ENCODE data around the gene ACSS3. TPM values are rescaled to one million over a fixed set of nuclear protein-coding genes. Genes with fewer than 3 reads are reported as not detected.

Gene ACSS3
- total RNA-seq, 2 donors from 2014 or later = 28.3 to 29.4 TPM

- no peak overlapping the region for H3K4me3 ChIP-seq (ENCODE audit: low read length)
- no peak for DNase-seq
- Mint-ChIP-seq H3K27me3 (ENCODE audit: insufficient read depth) (no peaks in the 10 kb centered on the region), H3K27ac (no peak overlapping the region), H3K36me3 (ENCODE audit: low read depth) (peaks cover 20% of the 10 kb centered on the region), H3K9me3 (peaks cover 12% of the 10 kb centered on the region), H3K4me1 (peaks cover 13% of the 10 kb centered on the region), H3K4me3 (no peak overlapping the region)
- TF ChIP-seq, protein P1, sequence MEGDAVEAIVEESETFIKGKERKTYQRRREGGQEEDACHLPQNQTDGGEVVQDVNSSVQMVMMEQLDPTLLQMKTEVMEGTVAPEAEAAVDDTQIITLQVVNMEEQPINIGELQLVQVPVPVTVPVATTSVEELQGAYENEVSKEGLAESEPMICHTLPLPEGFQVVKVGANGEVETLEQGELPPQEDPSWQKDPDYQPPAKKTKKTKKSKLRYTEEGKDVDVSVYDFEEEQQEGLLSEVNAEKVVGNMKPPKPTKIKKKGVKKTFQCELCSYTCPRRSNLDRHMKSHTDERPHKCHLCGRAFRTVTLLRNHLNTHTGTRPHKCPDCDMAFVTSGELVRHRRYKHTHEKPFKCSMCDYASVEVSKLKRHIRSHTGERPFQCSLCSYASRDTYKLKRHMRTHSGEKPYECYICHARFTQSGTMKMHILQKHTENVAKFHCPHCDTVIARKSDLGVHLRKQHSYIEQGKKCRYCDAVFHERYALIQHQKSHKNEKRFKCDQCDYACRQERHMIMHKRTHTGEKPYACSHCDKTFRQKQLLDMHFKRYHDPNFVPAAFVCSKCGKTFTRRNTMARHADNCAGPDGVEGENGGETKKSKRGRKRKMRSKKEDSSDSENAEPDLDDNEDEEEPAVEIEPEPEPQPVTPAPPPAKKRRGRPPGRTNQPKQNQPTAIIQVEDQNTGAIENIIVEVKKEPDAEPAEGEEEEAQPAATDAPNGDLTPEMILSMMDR (conservative IDR thresholded peaks at IDR 0.05) = no peak
- H3K9ac ChIP-seq (ENCODE audit: extremely low read depth, low read length, poor library complexity, severe bottlenecking) = no peak overlapping the region
- no peaks in the 10 kb centered on the region for H3K27me3 ChIP-seq (ENCODE audit: control insufficient read depth, insufficient read depth, low read length, poor library complexity, severe bottlenecking)
- peaks cover 4% of the 10 kb centered on the region for H3K4me1 ChIP-seq (ENCODE audit: control insufficient read depth, insufficient read depth, low read length)
- H3K9me3 ChIP-seq (ENCODE audit: control insufficient read depth, low read length) = peaks cover 15% of the 10 kb centered on the region
- H3K36me3 ChIP-seq (ENCODE audit: control insufficient read depth, insufficient read depth, low read length) = peaks cover 3% of the 10 kb centered on the region
- no peak overlapping the region for H3K27ac ChIP-seq (ENCODE audit: low read depth, low read length)
- 85% methylated on average over 2 of the region's 2 CpGs; no CpG with 5 or more reads in 1 of the 2 experiments for WGBS, 2 experiments (ENCODE audit: insufficient coverage in 1 of 2, insufficient read length in 1 of 2)
These were observed 167.6 kb downstream of the ACSS3 start for GRCh38 chr12:81245458-81245857.

DNA sequence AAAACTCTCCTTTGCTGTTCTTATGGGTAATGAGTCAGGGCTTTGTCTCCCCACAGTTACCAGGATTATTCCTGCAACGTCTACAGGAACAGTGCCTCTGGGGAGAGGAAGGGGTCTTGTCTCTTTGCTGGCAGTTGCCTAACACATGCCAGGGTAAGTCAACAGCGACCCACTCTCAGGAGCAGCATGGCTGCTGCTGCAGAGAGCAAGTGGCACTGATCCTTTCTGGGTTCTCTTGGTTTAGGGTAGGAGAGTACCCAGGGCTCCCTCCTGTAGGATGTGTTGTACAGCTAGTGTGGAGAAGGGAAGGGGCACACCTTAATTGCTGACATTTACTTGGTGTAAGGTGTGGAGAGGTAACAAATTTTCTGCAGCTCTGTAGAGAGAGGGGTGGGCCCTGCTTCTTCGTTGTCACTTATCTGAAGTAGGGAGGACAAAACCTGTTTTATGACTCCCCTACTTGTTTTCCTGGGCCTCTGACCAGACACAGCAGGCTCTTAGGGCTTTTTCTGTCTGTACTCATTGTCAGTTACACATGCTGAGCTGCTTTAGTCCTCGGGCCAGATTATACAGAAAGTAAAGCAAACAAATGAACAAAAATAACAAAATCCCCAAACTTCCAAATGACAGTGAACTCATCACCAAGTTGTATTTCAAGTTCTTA is 168.2 kb downstream of the ACSS3 start:
- Mint-ChIP-seq H3K4me3 (no peak overlapping the region), H3K36me3 (ENCODE audit: low read depth) (peaks cover 18% of the 10 kb centered on the region), H3K9me3 (peaks cover 12% of the 10 kb centered on the region), H3K27ac (peak overlapping the region; percentile 60), H3K4me1 (peaks cover 13% of the 10 kb centered on the region), H3K27me3 (ENCODE audit: insufficient read depth) (no peaks in the 10 kb centered on the region)
- Histone ChIP-seq H3K27ac (ENCODE audit: low read depth, low read length) (no peak overlapping the region), H3K4me1 (ENCODE audit: control insufficient read depth, insufficient read depth, low read length) (peaks cover 4% of the 10 kb centered on the region), H3K27me3 (ENCODE audit: control insufficient read depth, insufficient read depth, low read length, poor library complexity, severe bottlenecking) (no peaks in the 10 kb centered on the region), H3K36me3 (ENCODE audit: control insufficient read depth, insufficient read depth, low read length) (peaks cover 3% of the 10 kb centered on the region), H3K4me3 (ENCODE audit: low read length) (no peak overlapping the region), H3K9ac (ENCODE audit: extremely low read depth, low read length, poor library complexity, severe bottlenecking) (no peak overlapping the region), H3K9me3 (ENCODE audit: control insufficient read depth, low read length) (peaks cover 15% of the 10 kb centered on the region)
- 50 to 71% methylated on average over 1 to 4 of the region's 4 CpGs for WGBS, 2 experiments (ENCODE audit: insufficient coverage in 1 of 2, insufficient read length in 1 of 2)
- TF ChIP-seq, protein P1 (conservative IDR thresholded peaks at IDR 0.05) = no peak
- DNase-seq = peak; percentile 59

DNA sequence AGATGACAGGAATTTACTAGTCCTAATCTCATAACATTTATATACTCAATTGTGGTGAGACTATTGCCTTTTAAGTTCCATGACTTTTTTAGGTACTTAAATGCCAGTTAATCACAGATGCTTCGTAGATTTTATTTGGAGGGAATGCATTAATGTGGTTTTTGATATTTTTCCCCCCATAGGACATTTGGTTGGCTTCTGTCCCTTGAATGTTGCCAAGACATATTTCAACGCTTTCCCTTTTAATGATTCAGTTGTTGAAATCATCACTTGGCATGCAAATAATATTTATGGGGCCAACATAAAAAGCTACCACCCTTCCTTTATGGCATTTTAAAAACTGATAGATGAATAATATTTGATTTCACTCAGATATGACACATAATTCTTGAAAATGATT is 172.1 kb downstream of the ACSS3 start:
- H3K9me3 Mint-ChIP-seq = no peaks in the 10 kb centered on the region
- H3K27me3 ChIP-seq (ENCODE audit: control insufficient read depth, insufficient read depth, low read length, poor library complexity, severe bottlenecking) = no peaks in the 10 kb centered on the region
- TF ChIP-seq, protein P1 (conservative IDR thresholded peaks at IDR 0.05) = no peak
- H3K27ac Mint-ChIP-seq = no peak overlapping the region
- no peaks in the 10 kb centered on the region for H3K27me3 Mint-ChIP-seq (ENCODE audit: insufficient read depth)
- peaks cover 4% of the 10 kb centered on the region for H3K36me3 Mint-ChIP-seq (ENCODE audit: low read depth)
- no peak for DNase-seq
- no peak overlapping the region for H3K9ac ChIP-seq (ENCODE audit: extremely low read depth, low read length, poor library complexity, severe bottlenecking)
- peaks cover 4% of the 10 kb centered on the region for H3K4me1 ChIP-seq (ENCODE audit: control insufficient read depth, insufficient read depth, low read length)
- H3K4me3 ChIP-seq (ENCODE audit: low read length) = no peak overlapping the region
- 91% methylated on average over 2 of the region's 2 CpGs; no CpG with 5 or more reads in 1 of the 2 experiments for WGBS, 2 experiments (ENCODE audit: insufficient coverage in 1 of 2, insufficient read length in 1 of 2)
- no peak overlapping the region for H3K27ac ChIP-seq (ENCODE audit: low read depth, low read length)
- H3K9me3 ChIP-seq (ENCODE audit: control insufficient read depth, low read length) = no peaks in the 10 kb centered on the region
- peaks cover 17% of the 10 kb centered on the region for H3K4me1 Mint-ChIP-seq
- H3K4me3 Mint-ChIP-seq = no peak overlapping the region
- H3K36me3 ChIP-seq (ENCODE audit: control insufficient read depth, insufficient read depth, low read length) = peaks cover 5% of the 10 kb centered on the region

Measured in endodermal cell (in vitro differentiated cells).